ELR (cell line): ENCODE data around the gene ROBO4.

Experiments used
- DNase-seq: peaks from one replicate; pipeline ENCODE4 v3.0.0-alpha.2; 2015; ENCODE audit warnings: low read depth

ROBO4 gene

GRCh38 chr11:124918950-124919349, 21.3 kb upstream of the ROBO4 start, which contains the start of gene HEPN1:
Gene HEPN1, plus strand, starts transcription at chr11:124919250.
- no peak for DNase-seq

- no peak for DNase-seq
Observed at GRCh38 chr11:124917115-124917637, 19.5 kb upstream of the ROBO4 start.

- no peak for DNase-seq
Observed at GRCh38 chr11:124916370-124916710, 18.7 kb upstream of the ROBO4 start.

- peak; percentile 76 for DNase-seq
Observed at GRCh38 chr11:124915541-124916369, 18.1 kb upstream of the ROBO4 start.

GRCh38 chr11:124902616-124903015, 5.0 kb upstream of the ROBO4 start:
- DNase-seq, result peak; percentile 69

- DNase-seq, result peak; percentile 97
Observed at GRCh38 chr11:124900464-124900863, 2.8 kb upstream of the ROBO4 start.

- DNase-seq, result peak; percentile 75
Observed at GRCh38 chr11:124899383-124900145, 1.9 kb upstream of the ROBO4 start.

- DNase-seq, result peak; percentile 78
Observed at GRCh38 chr11:124898711-124899110, 1.0 kb upstream of the ROBO4 start.

- peak; percentile 96 for DNase-seq
Observed at GRCh38 chr11:124898263-124898680, 607 bp upstream of the ROBO4 start.

GRCh38 chr11:124896821-124897391, 759 bp downstream of the ROBO4 start:
- DNase-seq, result no peak

GRCh38 chr11:124896071-124896750, 1.5 kb downstream of the ROBO4 start:
- peak; percentile 79 for DNase-seq

GRCh38 chr11:124895471-124895971, 2.1 kb downstream of the ROBO4 start:
- no peak for DNase-seq

GRCh38 chr11:124894606-124895430, 2.8 kb downstream of the ROBO4 start:
- no peak for DNase-seq

GRCh38 chr11:124893781-124894401, 3.8 kb downstream of the ROBO4 start:
- DNase-seq, result no peak

- DNase-seq, result no peak
Observed at GRCh38 chr11:124892750-124893454, 4.8 kb downstream of the ROBO4 start.

- no peak for DNase-seq
Observed at GRCh38 chr11:124892146-124892545, 5.5 kb downstream of the ROBO4 start.

GRCh38 chr11:124891373-124891861, 6.2 kb downstream of the ROBO4 start:
- DNase-seq, result no peak

- no peak for DNase-seq
Observed at GRCh38 chr11:124890683-124891372, 6.8 kb downstream of the ROBO4 start.

GRCh38 chr11:124890151-124890550, 7.5 kb downstream of the ROBO4 start:
- no peak for DNase-seq
